ENCODE data around the gene ARG2. TPM values are rescaled to one million over a fixed set of nuclear protein-coding genes. Genes with fewer than 3 reads are reported as not detected.
A peak's percentile ranks its signal among the peaks of the same experiment; 100 is the strongest.

Gene ARG2
- total RNA-seq, 4 donors from 2014 or later = 7.1 to 50.6 (median 17.7) TPM

GRCh38 chr14:67666750-67667449 lies 47.2 kb downstream of the ARG2 start:
- no peaks in the 10 kb centered on the region for H3K9me3 ChIP-seq
- H3K36me3 ChIP-seq = peaks cover 0 to 3% (median 0%) of the 10 kb centered on the region in 3 donors
- DNase-seq = no peak
- H3K27ac ChIP-seq = no peak overlapping the region
- H3K27me3 ChIP-seq = no peaks in the 10 kb centered on the region
- intact Hi-C loops (cut with DNase I) = loop anchor here (10.0 kb wide), 1 partner anchor 52 kb away; the partner anchor contains the start of gene ARG2
- TF ChIP-seq POLR2A (IDR thresholded peaks at IDR 0.05) (no peak), CTCF (IDR thresholded peaks at IDR 0.05) (peak; percentile 38 to 76 (median 55))
- H3K4me1 ChIP-seq = peaks cover 0 to 55% (median 20%) of the 10 kb centered on the region in 3 donors
- 9 to 17% methylated on average over 1 of the region's 1 CpG for WGBS, 2 donors
- H3K4me3 ChIP-seq = no peak overlapping the region

- intact Hi-C loops (cut with DNase I) = loop anchor here (10.0 kb wide), 1 partner anchor 54 kb away; the partner anchor contains the start of gene ARG2
- no peak for DNase-seq
- Histone ChIP-seq H3K27me3 (no peaks in the 10 kb centered on the region), H3K4me1 (peaks cover 7 to 66% (median 32%) of the 10 kb centered on the region in 3 donors), H3K9me3 (no peaks in the 10 kb centered on the region), H3K27ac (no peak overlapping the region), H3K36me3 (no peaks in the 10 kb centered on the region), H3K4me3 (no peak overlapping the region)
- TF ChIP-seq POLR2A (IDR thresholded peaks at IDR 0.05) (no peak), CTCF (IDR thresholded peaks at IDR 0.05) (no peak)
Measured at GRCh38 chr14:67668559-67668958, 48.8 kb downstream of the ARG2 start.

- H3K27me3 ChIP-seq = no peaks in the 10 kb centered on the region
- H3K4me1 ChIP-seq = peaks cover 13 to 45% (median 21%) of the 10 kb centered on the region in 3 donors
- H3K27ac ChIP-seq = peak overlapping the region in 2 of 4 donors; percentile 97 to 98
- DNase-seq = no peak
- H3K36me3 ChIP-seq = peaks cover 0 to 11% (median 0%) of the 10 kb centered on the region in 3 donors
- WGBS, 2 donors = 33 to 35% methylated on average over 5 of the region's 5 CpGs
- H3K4me3 ChIP-seq = peak overlapping the region; percentile 89 to 99 (median 97)
- no peak for TF ChIP-seq POLR2A (IDR thresholded peaks at IDR 0.05)
- no peaks in the 10 kb centered on the region for H3K9me3 ChIP-seq
- intact Hi-C loops (cut with DNase I) = no loop called here
Measured at GRCh38 chr14:67673451-67673850, 53.7 kb downstream of the ARG2 start.

GRCh38 chr14:67674139-67674479 lies 54.4 kb downstream of the ARG2 start:
- H3K27ac ChIP-seq = peak overlapping the region; percentile 93 to 98 (median 98)
- H3K4me3 ChIP-seq = peak overlapping the region; percentile 89 to 99 (median 97)
- no peak for DNase-seq
- H3K36me3 ChIP-seq = peaks cover 0 to 18% (median 0%) of the 10 kb centered on the region in 3 donors
- intact Hi-C loops (cut with DNase I) = no loop called here
- 0% methylated on average over 2 to 7 of the region's 25 CpGs for WGBS, 2 donors
- TF ChIP-seq CTCF (IDR thresholded peaks at IDR 0.05) (peak in 4 of 6 experiments; percentile 16 to 25 (median 20)), POLR2A (IDR thresholded peaks at IDR 0.05) (no peak)
- H3K4me1 ChIP-seq = peaks cover 13 to 45% (median 21%) of the 10 kb centered on the region in 3 donors
- no peaks in the 10 kb centered on the region for H3K9me3 ChIP-seq
- H3K27me3 ChIP-seq = no peaks in the 10 kb centered on the region

- Histone ChIP-seq H3K9me3 (no peaks in the 10 kb centered on the region), H3K27me3 (no peaks in the 10 kb centered on the region), H3K4me3 (peak within 1 kb of the TSS; percentile 89 to 99 (median 97)), H3K27ac (peak within 1 kb of the TSS; percentile 93 to 98 (median 98)), H3K36me3 (peaks cover 0 to 22% (median 0%) of the 10 kb centered on the region in 3 donors), H3K4me1 (peaks cover 13 to 45% (median 21%) of the 10 kb centered on the region in 3 donors)
- intact Hi-C loops (cut with DNase I) = no loop called here
- DNase-seq = peak; percentile 26
- WGBS, 2 donors = 0% methylated on average over 2 to 13 of the region's 87 CpGs
- TF ChIP-seq CTCF (IDR thresholded peaks at IDR 0.05) = peak in 1 of 6 experiments; percentile 15
- TF ChIP-seq POLR2A (IDR thresholded peaks at IDR 0.05) = peak in 2 of 4 donors; percentile 69 to 74
Measured at GRCh38 chr14:67674480-67675218, 54.9 kb downstream of the ARG2 start, which contains the start of gene VTI1B. VTI1B (minus strand) TSS chr14:67674632; CDS start chr14:67674489, 143 bp downstream.

Measured in esophagus squamous epithelium (tissue), 5 donors.